ENCODE measurements around the gene TPSD1.
"Not testable (repeated sequence)": the region's sequence is repeated elsewhere in the genome, so short reads cannot be mapped to it uniquely, and the experiment has no call there.

DNA sequence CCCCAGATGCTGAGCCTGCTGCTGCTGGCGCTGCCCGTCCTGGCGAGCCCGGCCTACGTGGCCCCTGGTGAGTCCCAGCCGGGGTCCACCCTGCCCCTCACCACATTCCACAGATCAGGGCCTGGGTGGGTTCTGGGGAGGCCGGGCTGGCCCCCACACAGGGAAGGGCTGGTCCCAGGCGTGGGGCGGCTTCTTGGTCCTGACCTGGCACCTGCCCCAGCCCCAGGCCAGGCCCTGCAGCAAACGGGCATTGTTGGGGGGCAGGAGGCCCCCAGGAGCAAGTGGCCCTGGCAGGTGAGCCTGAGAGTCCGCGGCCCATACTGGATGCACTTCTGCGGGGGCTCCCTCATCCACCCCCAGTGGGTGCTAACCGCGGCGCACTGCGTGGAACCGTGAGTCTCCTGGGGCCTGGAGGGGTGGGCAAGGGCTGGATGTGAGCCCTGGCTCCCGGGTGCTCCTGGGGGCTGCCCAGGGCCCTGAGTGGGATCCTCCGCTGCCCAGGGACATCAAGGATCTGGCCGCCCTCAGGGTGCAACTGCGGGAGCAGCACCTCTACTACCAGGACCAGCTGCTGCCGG lies 516 bp downstream of the TPSD1 start:
- TF ChIP-seq, protein P1, sequence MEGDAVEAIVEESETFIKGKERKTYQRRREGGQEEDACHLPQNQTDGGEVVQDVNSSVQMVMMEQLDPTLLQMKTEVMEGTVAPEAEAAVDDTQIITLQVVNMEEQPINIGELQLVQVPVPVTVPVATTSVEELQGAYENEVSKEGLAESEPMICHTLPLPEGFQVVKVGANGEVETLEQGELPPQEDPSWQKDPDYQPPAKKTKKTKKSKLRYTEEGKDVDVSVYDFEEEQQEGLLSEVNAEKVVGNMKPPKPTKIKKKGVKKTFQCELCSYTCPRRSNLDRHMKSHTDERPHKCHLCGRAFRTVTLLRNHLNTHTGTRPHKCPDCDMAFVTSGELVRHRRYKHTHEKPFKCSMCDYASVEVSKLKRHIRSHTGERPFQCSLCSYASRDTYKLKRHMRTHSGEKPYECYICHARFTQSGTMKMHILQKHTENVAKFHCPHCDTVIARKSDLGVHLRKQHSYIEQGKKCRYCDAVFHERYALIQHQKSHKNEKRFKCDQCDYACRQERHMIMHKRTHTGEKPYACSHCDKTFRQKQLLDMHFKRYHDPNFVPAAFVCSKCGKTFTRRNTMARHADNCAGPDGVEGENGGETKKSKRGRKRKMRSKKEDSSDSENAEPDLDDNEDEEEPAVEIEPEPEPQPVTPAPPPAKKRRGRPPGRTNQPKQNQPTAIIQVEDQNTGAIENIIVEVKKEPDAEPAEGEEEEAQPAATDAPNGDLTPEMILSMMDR (IDR thresholded peaks at IDR 0.05; ENCODE audit: insufficient read depth, low read length, poor library complexity, severe bottlenecking) = not testable (repeated sequence)
- TF ChIP-seq EZH2phosphoT487 (conservative IDR thresholded peaks at IDR 0.05; ENCODE audit: low read length) = not testable (repeated sequence)

Data from SU-DHL-6 (cell line).